ENCODE results near the gene DCN.

Gene DCN

GRCh38 chr12:91182636-91183455, at the start of gene DCN:
Gene DCN (minus strand): TSS chr12:91182817. CDS start chr12:91178552, 4,265 bp downstream.
- no peaks in the 10 kb centered on the region for H3F3A ChIP-seq (ENCODE audit: control insufficient read depth, insufficient read depth)
- H3K79me2 ChIP-seq (ENCODE audit: control insufficient read depth, low read length), result no peaks in the 10 kb centered on the region
- H3K4me1 ChIP-seq (ENCODE audit: control insufficient read depth, low read length), result no peaks in the 10 kb centered on the region
- H3K9me3 ChIP-seq (ENCODE audit: control insufficient read depth, insufficient read depth, low read length), result no peaks in the 10 kb centered on the region
- no peaks in the 10 kb centered on the region for H3K9me2 ChIP-seq (replicated peaks; ENCODE audit: control insufficient read depth, low read length)
- no peak for TF ChIP-seq EZH2phosphoT487 (IDR thresholded peaks at IDR 0.05; ENCODE audit: borderline replicate concordance, low read length)
- H3K27ac ChIP-seq (ENCODE audit: low read depth, low read length), result no peak within 1 kb of the TSS
- H3K4me3 ChIP-seq (ENCODE audit: low read length), result no peak within 1 kb of the TSS
- H4K20me1 ChIP-seq (ENCODE audit: control insufficient read depth, insufficient read depth, low read depth, low read length), result no peaks in the 10 kb centered on the region
- H3K4me2 ChIP-seq (ENCODE audit: low read length), result no peak within 1 kb of the TSS
- no peaks in the 10 kb centered on the region for H3K36me3 ChIP-seq (ENCODE audit: control insufficient read depth, low read length)
- H3K27me3 ChIP-seq (ENCODE audit: control insufficient read depth, low read length), result no peaks in the 10 kb centered on the region

- no peak for TF ChIP-seq CTCF (IDR thresholded peaks at IDR 0.05; ENCODE audit: low read depth, low read length, poor library complexity, severe bottlenecking)
- no peak for TF ChIP-seq EZH2phosphoT487 (IDR thresholded peaks at IDR 0.05; ENCODE audit: borderline replicate concordance, low read length)
- no peaks in the 10 kb centered on the region for H3K9me2 ChIP-seq (replicated peaks; ENCODE audit: control insufficient read depth, low read length)
- no peaks in the 10 kb centered on the region for H3K4me1 ChIP-seq (ENCODE audit: control insufficient read depth, low read length)
- H3K4me3 ChIP-seq (ENCODE audit: low read length), result no peak overlapping the region
- H3K79me2 ChIP-seq (ENCODE audit: control insufficient read depth, low read length), result no peaks in the 10 kb centered on the region
- no peaks in the 10 kb centered on the region for H3K27me3 ChIP-seq (ENCODE audit: control insufficient read depth, low read length)
- no peak overlapping the region for H3K4me2 ChIP-seq (ENCODE audit: low read length)
- no peaks in the 10 kb centered on the region for H3F3A ChIP-seq (ENCODE audit: control insufficient read depth, insufficient read depth)
- H3K9me3 ChIP-seq (ENCODE audit: control insufficient read depth, insufficient read depth, low read length), result no peaks in the 10 kb centered on the region
- H3K36me3 ChIP-seq (ENCODE audit: control insufficient read depth, low read length), result no peaks in the 10 kb centered on the region
- no peak overlapping the region for H3K27ac ChIP-seq (ENCODE audit: low read depth, low read length)
- H4K20me1 ChIP-seq (ENCODE audit: control insufficient read depth, insufficient read depth, low read depth, low read length), result no peaks in the 10 kb centered on the region
Observed at GRCh38 chr12:91230841-91231240, 48.2 kb upstream of the DCN start.

- H3K4me2 ChIP-seq (ENCODE audit: low read length), result no peak overlapping the region
- no peaks in the 10 kb centered on the region for H4K20me1 ChIP-seq (ENCODE audit: control insufficient read depth, insufficient read depth, low read depth, low read length)
- H3K4me3 ChIP-seq (ENCODE audit: low read length), result no peak overlapping the region
- no peaks in the 10 kb centered on the region for H3K9me3 ChIP-seq (ENCODE audit: control insufficient read depth, insufficient read depth, low read length)
- H3K9me2 ChIP-seq (replicated peaks; ENCODE audit: control insufficient read depth, low read length), result no peaks in the 10 kb centered on the region
- H3K4me1 ChIP-seq (ENCODE audit: control insufficient read depth, low read length), result no peaks in the 10 kb centered on the region
- no peaks in the 10 kb centered on the region for H3K36me3 ChIP-seq (ENCODE audit: control insufficient read depth, low read length)
- no peaks in the 10 kb centered on the region for H3F3A ChIP-seq (ENCODE audit: control insufficient read depth, insufficient read depth)
- TF ChIP-seq CTCF (IDR thresholded peaks at IDR 0.05; ENCODE audit: low read depth, low read length, poor library complexity, severe bottlenecking), result no peak
- no peak for TF ChIP-seq EZH2phosphoT487 (IDR thresholded peaks at IDR 0.05; ENCODE audit: borderline replicate concordance, low read length)
- H3K27me3 ChIP-seq (ENCODE audit: control insufficient read depth, low read length), result no peaks in the 10 kb centered on the region
- no peak overlapping the region for H3K27ac ChIP-seq (ENCODE audit: low read depth, low read length)
- H3K79me2 ChIP-seq (ENCODE audit: control insufficient read depth, low read length), result no peaks in the 10 kb centered on the region
Observed at GRCh38 chr12:91226951-91227350, 44.3 kb upstream of the DCN start.

GRCh38 chr12:91225316-91225715, 42.7 kb upstream of the DCN start:
- H3K4me3 ChIP-seq (ENCODE audit: low read length), result no peak overlapping the region
- no peak overlapping the region for H3K27ac ChIP-seq (ENCODE audit: low read depth, low read length)
- no peaks in the 10 kb centered on the region for H3K27me3 ChIP-seq (ENCODE audit: control insufficient read depth, low read length)
- H3F3A ChIP-seq (ENCODE audit: control insufficient read depth, insufficient read depth), result no peaks in the 10 kb centered on the region
- no peaks in the 10 kb centered on the region for H3K4me1 ChIP-seq (ENCODE audit: control insufficient read depth, low read length)
- no peak for TF ChIP-seq EZH2phosphoT487 (IDR thresholded peaks at IDR 0.05; ENCODE audit: borderline replicate concordance, low read length)
- no peak for TF ChIP-seq CTCF (IDR thresholded peaks at IDR 0.05; ENCODE audit: low read depth, low read length, poor library complexity, severe bottlenecking)
- no peaks in the 10 kb centered on the region for H4K20me1 ChIP-seq (ENCODE audit: control insufficient read depth, insufficient read depth, low read depth, low read length)
- no peaks in the 10 kb centered on the region for H3K79me2 ChIP-seq (ENCODE audit: control insufficient read depth, low read length)
- H3K9me3 ChIP-seq (ENCODE audit: control insufficient read depth, insufficient read depth, low read length), result no peaks in the 10 kb centered on the region
- H3K36me3 ChIP-seq (ENCODE audit: control insufficient read depth, low read length), result no peaks in the 10 kb centered on the region
- H3K9me2 ChIP-seq (replicated peaks; ENCODE audit: control insufficient read depth, low read length), result no peaks in the 10 kb centered on the region
- H3K4me2 ChIP-seq (ENCODE audit: low read length), result no peak overlapping the region

Measured in DOHH2 (cell line).